Fibroblast of the aortic adventitia (primary cell): Measurements from ENCODE around the gene CSNK1A1L. TPM values are rescaled to one million over a fixed set of nuclear protein-coding genes. Genes with fewer than 3 reads are reported as not detected.

Experiments
- DNase-seq: peaks from one replicate; pipeline ENCODE4 v3.0.0-alpha.2; 2010; ENCODE audit warnings: low read depth
- H3K4me3 ChIP-seq: 2 replicates; pipeline ENCODE4 v1.5.1; 2011; ENCODE audit warnings: low read depth, mild to moderate bottlenecking, control low read depth, low read length, moderate library complexity
- total RNA-seq: library from RNA; depleted of rRNA; stranded (reverse); fragments of >200 nt; gene quantifications from 2 replicates; pipeline ENCODE4 v1.2.3, GENCODE V29; 2012; ENCODE audit warnings: low replicate concordance
- TF ChIP-seq, protein P1 (sequence below): IDR thresholded peaks from 2 replicates; pipeline ENCODE4 v1.5.1; 2011; ENCODE audit warnings: mild to moderate bottlenecking, low read length, control low read depth, inconsistent platforms; ENCODE audit not compliant: insufficient read depth

Gene CSNK1A1L
- total RNA-seq, 1 donor = not detected

DNA sequence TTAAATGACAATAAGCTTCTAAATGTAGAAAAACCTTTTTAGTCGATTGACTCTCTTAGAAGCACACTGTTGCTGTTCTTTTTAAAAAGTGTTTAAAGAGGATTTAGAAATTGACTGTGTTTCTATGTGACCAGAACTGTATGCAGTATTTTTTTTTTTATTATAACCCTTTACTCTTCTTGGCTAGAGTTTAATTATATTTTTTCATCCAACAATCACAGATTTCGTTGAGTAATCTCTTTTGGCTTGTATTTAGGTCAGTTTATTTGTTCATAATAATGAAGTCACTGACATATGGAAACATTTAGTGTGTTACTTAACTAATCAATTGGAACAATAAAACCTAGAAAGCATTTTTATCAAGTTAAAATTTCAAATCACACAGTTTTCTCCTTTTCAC lies 19.9 kb downstream of the CSNK1A1L start:
- TF ChIP-seq, protein P1, sequence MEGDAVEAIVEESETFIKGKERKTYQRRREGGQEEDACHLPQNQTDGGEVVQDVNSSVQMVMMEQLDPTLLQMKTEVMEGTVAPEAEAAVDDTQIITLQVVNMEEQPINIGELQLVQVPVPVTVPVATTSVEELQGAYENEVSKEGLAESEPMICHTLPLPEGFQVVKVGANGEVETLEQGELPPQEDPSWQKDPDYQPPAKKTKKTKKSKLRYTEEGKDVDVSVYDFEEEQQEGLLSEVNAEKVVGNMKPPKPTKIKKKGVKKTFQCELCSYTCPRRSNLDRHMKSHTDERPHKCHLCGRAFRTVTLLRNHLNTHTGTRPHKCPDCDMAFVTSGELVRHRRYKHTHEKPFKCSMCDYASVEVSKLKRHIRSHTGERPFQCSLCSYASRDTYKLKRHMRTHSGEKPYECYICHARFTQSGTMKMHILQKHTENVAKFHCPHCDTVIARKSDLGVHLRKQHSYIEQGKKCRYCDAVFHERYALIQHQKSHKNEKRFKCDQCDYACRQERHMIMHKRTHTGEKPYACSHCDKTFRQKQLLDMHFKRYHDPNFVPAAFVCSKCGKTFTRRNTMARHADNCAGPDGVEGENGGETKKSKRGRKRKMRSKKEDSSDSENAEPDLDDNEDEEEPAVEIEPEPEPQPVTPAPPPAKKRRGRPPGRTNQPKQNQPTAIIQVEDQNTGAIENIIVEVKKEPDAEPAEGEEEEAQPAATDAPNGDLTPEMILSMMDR = no peak
- DNase-seq = peak; percentile 39
- no peak overlapping the region for H3K4me3 ChIP-seq

DNA sequence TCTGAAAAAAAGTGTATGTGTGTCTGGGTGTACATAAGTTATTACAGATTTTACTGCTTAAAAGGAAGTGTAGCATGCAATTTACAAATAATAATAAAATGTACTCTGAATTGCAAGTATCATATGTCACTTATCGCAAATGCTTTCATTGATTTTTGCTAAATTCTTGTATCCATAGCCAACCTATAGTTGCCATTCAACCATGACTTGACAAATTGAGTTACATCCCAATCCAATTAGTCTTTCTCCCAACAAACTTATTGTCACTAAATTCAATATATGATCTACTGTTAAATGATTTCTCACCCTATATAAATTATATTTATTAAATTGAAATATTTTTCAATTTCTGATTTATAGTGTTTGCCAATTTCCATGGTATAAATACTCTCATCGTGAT lies 28.6 kb downstream of the CSNK1A1L start:
- TF ChIP-seq, protein P1 = no peak
- H3K4me3 ChIP-seq = no peak overlapping the region
- DNase-seq = no peak

DNA sequence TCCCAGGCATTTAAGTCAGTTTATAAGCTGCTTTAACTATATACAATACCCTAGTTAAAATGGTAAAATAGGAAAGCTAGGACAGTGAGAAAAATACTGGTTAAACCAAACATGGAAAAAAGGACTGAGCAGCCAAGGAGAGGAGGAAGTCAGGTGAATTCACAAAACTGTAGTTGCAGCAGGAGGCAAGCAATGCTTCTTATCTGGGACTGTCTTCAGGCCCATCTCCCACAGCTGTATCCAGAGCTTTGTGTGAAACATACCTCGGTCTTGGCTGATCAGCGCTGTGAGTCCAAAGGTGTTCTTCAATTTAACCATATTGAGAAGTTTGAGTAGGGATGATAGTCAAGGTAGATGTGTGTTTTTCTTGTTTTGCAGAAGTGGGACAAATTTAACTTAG lies 30.3 kb downstream of the CSNK1A1L start:
- TF ChIP-seq, protein P1 = no peak
- no peak for DNase-seq
- no peak overlapping the region for H3K4me3 ChIP-seq

DNA sequence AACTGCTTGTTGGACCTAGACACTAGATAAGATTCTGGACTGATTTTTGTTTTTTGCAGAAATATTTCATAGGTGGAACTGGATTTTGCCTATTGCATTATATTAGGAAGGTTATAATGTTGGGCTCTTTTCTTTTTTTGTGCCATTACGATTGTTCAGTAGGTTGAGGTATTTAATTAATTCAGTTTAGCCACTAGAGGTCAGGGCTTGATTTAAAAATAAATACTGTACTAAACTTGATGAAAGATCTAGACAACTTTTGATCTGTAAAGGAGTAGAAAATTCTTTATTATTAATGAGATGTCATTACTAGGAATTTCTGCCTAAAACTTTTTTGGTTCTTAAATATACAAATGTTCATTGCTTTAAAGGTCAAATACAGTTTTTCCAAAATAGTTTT lies 30.8 kb downstream of the CSNK1A1L start:
- H3K4me3 ChIP-seq = no peak overlapping the region
- DNase-seq = peak; percentile 69
- TF ChIP-seq, protein P1 = peak; percentile 33

DNA sequence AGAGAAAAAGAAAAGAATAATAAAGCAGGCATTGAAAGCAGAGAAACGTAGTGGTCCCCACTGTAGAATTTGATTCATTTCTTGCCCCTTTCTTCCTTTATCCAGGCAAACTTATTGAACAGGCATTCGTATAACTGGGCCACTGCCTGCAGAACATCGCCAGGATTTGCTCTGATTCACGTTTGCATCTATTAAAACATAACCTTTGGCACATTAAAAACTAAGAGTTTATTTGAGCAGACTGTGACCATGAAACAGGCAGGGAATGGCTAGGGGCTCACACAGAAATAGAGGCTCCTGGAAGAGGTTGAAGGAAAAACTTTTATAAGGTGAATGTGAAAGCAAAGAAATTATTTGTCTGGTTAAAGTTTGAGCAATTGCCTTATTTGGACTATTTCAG lies 33.4 kb downstream of the CSNK1A1L start:
- no peak overlapping the region for H3K4me3 ChIP-seq
- TF ChIP-seq, protein P1 = no peak
- no peak for DNase-seq

DNA sequence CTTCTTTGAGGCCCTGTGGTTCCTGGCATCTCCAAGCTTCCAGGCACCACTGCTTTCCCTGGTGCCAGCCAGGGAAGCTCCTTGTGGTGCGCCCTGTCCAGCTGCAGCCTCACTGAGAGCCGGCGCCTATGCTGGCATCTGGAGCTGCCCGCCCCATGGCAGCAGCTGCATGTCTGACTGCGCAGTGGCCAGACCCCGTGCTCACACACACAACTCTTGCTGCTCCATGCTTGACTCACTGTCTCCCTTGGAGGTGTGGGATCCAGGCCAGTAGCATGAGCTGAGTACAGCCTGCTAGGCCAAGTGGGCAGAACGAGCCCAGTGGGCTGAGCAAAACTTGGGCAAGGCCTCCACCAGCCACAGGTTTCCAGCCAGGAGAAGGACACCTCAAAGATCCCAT lies 34.5 kb downstream of the CSNK1A1L start:
- TF ChIP-seq, protein P1 = no peak
- peak; percentile 31 for DNase-seq
- H3K4me3 ChIP-seq = no peak overlapping the region

DNA sequence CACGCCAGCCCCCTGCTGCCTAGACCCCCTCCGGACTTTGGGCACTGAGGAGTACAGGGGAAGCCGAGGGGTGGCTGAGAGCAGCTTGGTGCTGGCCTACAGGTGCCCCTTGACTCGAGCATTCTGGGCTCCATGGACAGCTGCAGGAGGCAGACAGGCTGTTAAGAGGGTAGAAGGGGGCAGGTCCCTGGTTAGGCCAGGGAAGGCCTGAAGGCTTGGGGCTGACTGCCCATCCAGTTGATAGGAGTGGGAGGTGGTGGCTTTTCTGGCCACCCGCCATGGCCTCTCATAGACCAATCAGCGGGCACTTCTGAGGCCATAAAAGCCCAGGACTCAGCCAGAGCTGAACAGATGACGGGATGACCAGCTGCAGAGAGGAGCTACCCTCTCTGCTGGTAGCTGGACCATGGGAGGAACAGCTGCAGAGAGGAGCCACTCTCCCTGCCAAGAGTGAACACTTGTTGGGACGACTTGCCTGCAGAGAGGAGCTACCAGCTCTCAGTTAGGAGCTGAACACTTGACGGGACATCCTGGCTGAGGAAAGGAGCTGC lies 35.2 kb downstream of the CSNK1A1L start:
- TF ChIP-seq, protein P1 = no peak
- H3K4me3 ChIP-seq = no peak overlapping the region
- DNase-seq = no peak
